22Rv1 (cell line): ENCODE measurements around the gene XPO5.

Source experiments
- CTCF ChIP-seq: fragments of 450-650 bp; IDR thresholded peaks from 2 replicates; pipeline ENCODE4 v1.5.1; 2017; ENCODE audit warnings: mild to moderate bottlenecking
- ZFX ChIP-seq: fragments of 450-650 bp; IDR thresholded peaks from 2 replicates; pipeline ENCODE4 v1.6.1; 2017; ENCODE audit warnings: antibody characterized with exemption, borderline replicate concordance

- TF ChIP-seq CTCF (no peak), ZFX (no peak)
Observed at GRCh38 chr6:43624786-43625288, 49.0 kb upstream of the XPO5 start.
